Upper lobe of left lung (tissue), 4 donors: ENCODE results near the gene ARSH.

Experiments
- POLR2AphosphoS5 ChIP-seq, 2 donors: sonication (generic); formaldehyde crosslinking; IDR thresholded peaks; one replicate each; pipeline ENCODE4 v1.5.1; 2017; ENCODE audit warnings: antibody characterized with exemption in 2 of 2
- TF ChIP-seq, protein P1 (sequence below), 6 experiments: fragments of 450-650 bp in 4 of 6; fragments of 200-600 bp in 2 of 6; sonication (generic) in 2 of 6; IDR thresholded peaks; one replicate each; pipeline ENCODE4 v1.5.1; 2016 to 2019; ENCODE audit warnings: antibody characterized with exemption in 6 of 6

DNA sequence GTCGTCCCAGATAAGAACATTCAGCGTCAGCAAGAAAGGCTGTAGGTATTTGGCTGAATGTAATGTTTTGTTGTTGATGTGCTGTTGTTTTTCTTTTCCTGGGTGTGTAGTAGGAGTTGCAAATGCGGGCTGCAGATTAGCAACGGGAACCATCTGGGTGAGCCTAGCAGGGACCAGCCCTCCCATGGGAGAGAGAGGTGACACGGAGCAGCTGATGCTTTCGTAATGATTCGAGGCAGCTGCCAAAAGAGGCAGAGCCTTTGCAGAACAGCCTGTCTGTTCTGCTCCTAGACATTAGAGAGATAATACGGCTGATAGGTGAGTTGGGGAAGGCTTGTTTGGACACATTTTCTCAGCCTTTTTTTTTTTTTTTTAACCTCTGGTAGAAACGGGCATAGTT is 60.2 kb downstream of the ARSH start:
- TF ChIP-seq, protein P1, sequence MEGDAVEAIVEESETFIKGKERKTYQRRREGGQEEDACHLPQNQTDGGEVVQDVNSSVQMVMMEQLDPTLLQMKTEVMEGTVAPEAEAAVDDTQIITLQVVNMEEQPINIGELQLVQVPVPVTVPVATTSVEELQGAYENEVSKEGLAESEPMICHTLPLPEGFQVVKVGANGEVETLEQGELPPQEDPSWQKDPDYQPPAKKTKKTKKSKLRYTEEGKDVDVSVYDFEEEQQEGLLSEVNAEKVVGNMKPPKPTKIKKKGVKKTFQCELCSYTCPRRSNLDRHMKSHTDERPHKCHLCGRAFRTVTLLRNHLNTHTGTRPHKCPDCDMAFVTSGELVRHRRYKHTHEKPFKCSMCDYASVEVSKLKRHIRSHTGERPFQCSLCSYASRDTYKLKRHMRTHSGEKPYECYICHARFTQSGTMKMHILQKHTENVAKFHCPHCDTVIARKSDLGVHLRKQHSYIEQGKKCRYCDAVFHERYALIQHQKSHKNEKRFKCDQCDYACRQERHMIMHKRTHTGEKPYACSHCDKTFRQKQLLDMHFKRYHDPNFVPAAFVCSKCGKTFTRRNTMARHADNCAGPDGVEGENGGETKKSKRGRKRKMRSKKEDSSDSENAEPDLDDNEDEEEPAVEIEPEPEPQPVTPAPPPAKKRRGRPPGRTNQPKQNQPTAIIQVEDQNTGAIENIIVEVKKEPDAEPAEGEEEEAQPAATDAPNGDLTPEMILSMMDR (IDR thresholded peaks at IDR 0.05): no peak
- TF ChIP-seq POLR2AphosphoS5 (IDR thresholded peaks at IDR 0.05): no peak
